HEK293 (cell line): Measurements from ENCODE around the gene MMADHC.
A peak's percentile ranks its signal among the peaks of the same experiment; 100 is the strongest.

Experiments
- CTCF ChIP-seq: fragments of 450-650 bp; formaldehyde crosslinking; IDR thresholded peaks from 2 replicates; pipeline ENCODE4 v1.5.1; 2016; ENCODE audit warnings: missing biosample characterization, missing genetic modification characterization
- FEZF1 ChIP-seq: fragments of 450-650 bp; formaldehyde crosslinking; IDR thresholded peaks from 2 replicates; pipeline ENCODE4 v1.5.1; 2016; ENCODE audit warnings: missing biosample characterization, missing genetic modification characterization
- HOXD13 ChIP-seq: sonication (generic); formaldehyde crosslinking; IDR thresholded peaks from 2 replicates; pipeline ENCODE4 v1.8.0; 2022; ENCODE audit warnings: missing genetic modification reagents, borderline replicate concordance
- IKZF3 ChIP-seq: fragments of 450-650 bp; IDR thresholded peaks from 2 replicates; pipeline ENCODE4 v1.5.0; 2018; ENCODE audit warnings: missing biosample characterization, mild to moderate bottlenecking, missing genetic modification characterization, moderate library complexity
- KLF1 ChIP-seq: fragments of 450-650 bp; formaldehyde crosslinking; IDR thresholded peaks from 2 replicates; pipeline ENCODE4 v1.5.1; 2016; ENCODE audit warnings: missing biosample characterization, missing genetic modification characterization
- KLF16 ChIP-seq: fragments of 450-650 bp; formaldehyde crosslinking; IDR thresholded peaks from 2 replicates; pipeline ENCODE4 v1.5.1; 2017; ENCODE audit warnings: missing biosample characterization, missing genetic modification characterization
- KLF9 ChIP-seq: fragments of 450-650 bp; formaldehyde crosslinking; IDR thresholded peaks from 2 replicates; pipeline ENCODE4 v1.5.1; 2016; ENCODE audit warnings: missing biosample characterization, missing genetic modification characterization, low read depth
- MZF1 ChIP-seq: fragments of 450-650 bp; formaldehyde crosslinking; IDR thresholded peaks from 2 replicates; pipeline ENCODE4 v1.5.1; 2017; ENCODE audit warnings: missing biosample characterization, missing genetic modification characterization, borderline replicate concordance
- PRDM6 ChIP-seq: fragments of 450-650 bp; formaldehyde crosslinking; IDR thresholded peaks from 2 replicates; pipeline ENCODE4 v1.5.1; 2017; ENCODE audit warnings: missing biosample characterization, missing genetic modification characterization
- REST ChIP-seq: fragments of 450-650 bp; formaldehyde crosslinking; IDR thresholded peaks from 2 replicates; pipeline ENCODE4 v1.5.1; 2016; ENCODE audit warnings: missing biosample characterization, missing genetic modification characterization
- SP7 ChIP-seq: fragments of 450-650 bp; formaldehyde crosslinking; IDR thresholded peaks from 2 replicates; pipeline ENCODE4 v1.5.1; 2016; ENCODE audit warnings: missing biosample characterization, missing genetic modification characterization
- ZBTB1 ChIP-seq: fragments of 450-650 bp; formaldehyde crosslinking; IDR thresholded peaks from 2 replicates; pipeline ENCODE4 v1.5.1; 2016; ENCODE audit warnings: missing biosample characterization, missing genetic modification characterization
- ZNF10 ChIP-seq: fragments of 450-650 bp; formaldehyde crosslinking; IDR thresholded peaks from 2 replicates; pipeline ENCODE4 v1.5.1; 2017; ENCODE audit warnings: missing biosample characterization, missing genetic modification characterization
- ZNF138 ChIP-seq: fragments of 450-650 bp; formaldehyde crosslinking; IDR thresholded peaks from 2 replicates; pipeline ENCODE4 v1.5.1; 2016; ENCODE audit warnings: missing biosample characterization, missing genetic modification characterization, borderline replicate concordance
- ZNF202 ChIP-seq: fragments of 450-650 bp; formaldehyde crosslinking; IDR thresholded peaks from 2 replicates; pipeline ENCODE4 v1.5.1; 2016; ENCODE audit warnings: missing biosample characterization, missing genetic modification characterization, borderline replicate concordance
- ZNF24 ChIP-seq: fragments of 450-650 bp; formaldehyde crosslinking; IDR thresholded peaks from 2 replicates; pipeline ENCODE4 v1.5.1; 2016; ENCODE audit warnings: missing biosample characterization, missing genetic modification characterization
- ZNF248 ChIP-seq: fragments of 450-650 bp; formaldehyde crosslinking; IDR thresholded peaks from 2 replicates; pipeline ENCODE4 v1.5.1; 2017; ENCODE audit warnings: missing biosample characterization, missing genetic modification characterization
- ZNF324 ChIP-seq: fragments of 450-650 bp; formaldehyde crosslinking; IDR thresholded peaks from 2 replicates; pipeline ENCODE4 v1.5.1; 2016; ENCODE audit warnings: missing biosample characterization, missing genetic modification characterization
- ZNF335 ChIP-seq: fragments of 450-650 bp; formaldehyde crosslinking; conservative IDR thresholded peaks from 2 replicates; pipeline ENCODE4 v1.5.1; 2016; ENCODE audit warnings: missing biosample characterization, missing genetic modification characterization
- ZNF354C ChIP-seq: fragments of 450-650 bp; formaldehyde crosslinking; IDR thresholded peaks from 2 replicates; pipeline ENCODE4 v1.5.1; 2016; ENCODE audit warnings: missing biosample characterization, missing genetic modification characterization, low read depth, borderline replicate concordance
- ZNF394 ChIP-seq: fragments of 450-650 bp; formaldehyde crosslinking; IDR thresholded peaks from 2 replicates; pipeline ENCODE4 v1.5.1; 2016; ENCODE audit warnings: missing biosample characterization, missing genetic modification characterization, mild to moderate bottlenecking, moderate library complexity, borderline replicate concordance
- ZNF404 ChIP-seq: fragments of 450-650 bp; formaldehyde crosslinking; IDR thresholded peaks from 2 replicates; pipeline ENCODE4 v1.5.1; 2017; ENCODE audit warnings: missing biosample characterization, missing genetic modification characterization
- ZNF530 ChIP-seq: fragments of 450-650 bp; formaldehyde crosslinking; IDR thresholded peaks from 2 replicates; pipeline ENCODE4 v1.5.1; 2016; ENCODE audit warnings: low read depth, missing biosample characterization, missing genetic modification characterization
- ZNF549 ChIP-seq: fragments of 450-650 bp; IDR thresholded peaks from 2 replicates; pipeline ENCODE4 v1.5.1; 2018; ENCODE audit warnings: missing biosample characterization, missing genetic modification characterization, mild to moderate bottlenecking, inconsistent platforms, moderate library complexity
- ZNF555 ChIP-seq: fragments of 450-650 bp; formaldehyde crosslinking; conservative IDR thresholded peaks from 2 replicates; pipeline ENCODE4 v1.5.1; 2017; ENCODE audit warnings: missing biosample characterization, mild to moderate bottlenecking, missing genetic modification characterization, inconsistent platforms
- ZNF626 ChIP-seq: fragments of 450-650 bp; sonication (Bioruptor Pico); formaldehyde crosslinking; IDR thresholded peaks from 2 replicates; pipeline ENCODE4 v1.5.1; 2018; ENCODE audit warnings: missing biosample characterization, missing genetic modification characterization, inconsistent platforms
- ZNF639 ChIP-seq: fragments of 450-650 bp; formaldehyde crosslinking; IDR thresholded peaks from 2 replicates; pipeline ENCODE4 v1.5.1; 2016; ENCODE audit warnings: missing biosample characterization, missing genetic modification characterization
- ZNF645 ChIP-seq: fragments of 450-650 bp; formaldehyde crosslinking; IDR thresholded peaks from 2 replicates; pipeline ENCODE4; 2016; ENCODE audit warnings: missing biosample characterization, missing genetic modification characterization
- ZNF660 ChIP-seq: fragments of 450-650 bp; IDR thresholded peaks from 2 replicates; pipeline ENCODE4 v1.5.1; 2018; ENCODE audit warnings: missing biosample characterization, mild to moderate bottlenecking, missing genetic modification characterization
- ZNF747 ChIP-seq: fragments of 450-650 bp; formaldehyde crosslinking; IDR thresholded peaks from 2 replicates; pipeline ENCODE4 v1.5.1; 2016; ENCODE audit warnings: missing biosample characterization, missing genetic modification characterization
- ZNF776 ChIP-seq: fragments of 450-650 bp; formaldehyde crosslinking; IDR thresholded peaks from 2 replicates; pipeline ENCODE4 v1.5.0; 2017; ENCODE audit warnings: missing biosample characterization, missing genetic modification characterization, borderline replicate concordance
- ZNF843 ChIP-seq: fragments of 450-650 bp; formaldehyde crosslinking; IDR thresholded peaks from 2 replicates; pipeline ENCODE4 v1.5.1; 2016; ENCODE audit warnings: missing biosample characterization, missing genetic modification characterization

The MMADHC gene

GRCh38 chr2:149562324-149562723 is 25.3 kb downstream of the MMADHC start (continued):
- TF ChIP-seq REST (tag by site-specific recombination) (no peak), ZNF660 (tag by site-specific recombination) (no peak), CTCF (tag by site-specific recombination) (no peak), MZF1 (tag by site-specific recombination) (no peak), KLF9 (tag by site-specific recombination) (no peak), ZNF10 (tag by site-specific recombination) (no peak), ZNF645 (no peak), ZNF747 (tag by site-specific recombination) (no peak), KLF16 (tag by site-specific recombination) (no peak), ZNF248 (tag by site-specific recombination) (no peak), ZNF24 (tag by site-specific recombination) (peak; percentile 93), ZNF335 (tag by site-specific recombination) (no peak), ZNF404 (no peak), ZNF555 (no peak), ZNF394 (tag by site-specific recombination) (peak; percentile 37; the same call in 1 of the 2 replicates), ZNF626 (tag by site-specific recombination) (no peak), ZNF530 (tag by site-specific recombination) (no peak), IKZF3 (tag by site-specific recombination) (peak; percentile 84), ZNF843 (peak; percentile 65; the same call in 1 of the 2 replicates), ZNF324 (no peak), PRDM6 (tag by site-specific recombination) (peak; percentile 100), HOXD13 (CRISPR knock-in tag) (no peak), ZNF776 (tag by site-specific recombination) (no peak), ZNF202 (tag by site-specific recombination) (no peak), ZNF354C (tag by site-specific recombination) (no peak), FEZF1 (tag by site-specific recombination) (peak; percentile 77), ZNF549 (tag by site-specific recombination) (no peak), ZNF138 (tag by site-specific recombination) (no peak), KLF1 (tag by site-specific recombination) (no peak), SP7 (tag by site-specific recombination) (peak; percentile 82), ZNF639 (tag by site-specific recombination) (peak; percentile 50; the same call in 1 of the 2 replicates), ZBTB1 (tag by site-specific recombination) (no peak)
